NCI-H1105 treated with DMSO at 0.1 percent for 48 hours (cell line): ENCODE results near the gene ALAD.
"Not testable (repeated sequence)": the region's sequence is repeated elsewhere in the genome, so short reads cannot be mapped to it uniquely, and the experiment has no call there.

Experiments
- DNase-seq: peaks from one replicate; lab custom pipeline; 2025; lab: John Stamatoyannopoulos, UW

The ALAD gene

DNA sequence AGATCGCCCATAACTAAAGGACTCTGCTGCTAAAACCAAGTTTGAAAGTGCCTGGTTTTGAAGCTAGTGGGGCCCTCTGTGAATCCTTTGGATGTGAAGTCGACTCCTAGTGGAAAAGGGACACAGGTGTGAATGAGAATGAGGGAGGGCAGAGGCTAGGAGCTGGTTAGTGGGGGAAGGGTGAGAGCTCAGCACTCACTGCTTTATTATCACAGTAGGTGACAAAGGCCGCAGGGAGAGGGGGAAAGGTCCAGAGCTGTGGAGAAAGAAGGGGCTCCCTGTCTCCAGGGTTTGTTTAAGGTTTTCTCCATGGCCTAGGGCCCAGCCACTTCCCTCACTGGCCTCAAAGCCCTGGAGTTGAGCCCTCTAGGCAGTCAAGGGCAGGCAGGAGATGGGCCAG is 27.8 kb downstream of the ALAD start:
- DNase-seq = no peak

DNA sequence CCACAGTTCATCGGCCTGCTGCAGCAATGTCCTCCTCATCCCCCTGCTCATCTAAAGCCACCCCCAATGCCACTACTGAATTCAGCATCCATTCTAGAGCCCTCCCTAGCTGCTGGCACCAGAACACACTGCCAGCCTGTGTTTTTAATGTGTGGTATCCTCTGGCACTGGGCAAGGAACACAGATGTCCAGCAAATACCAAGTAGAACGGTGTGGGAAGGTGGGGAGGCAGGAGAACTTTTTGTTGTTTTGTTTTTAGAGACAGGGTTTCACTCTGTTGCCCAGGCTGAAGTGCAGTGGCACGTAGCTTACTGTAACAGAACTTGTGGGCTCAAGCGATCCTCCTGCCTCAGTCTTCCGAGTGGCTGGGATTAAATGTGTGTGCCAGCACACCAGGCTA is 29.0 kb downstream of the ALAD start:
- no peak for DNase-seq

DNA sequence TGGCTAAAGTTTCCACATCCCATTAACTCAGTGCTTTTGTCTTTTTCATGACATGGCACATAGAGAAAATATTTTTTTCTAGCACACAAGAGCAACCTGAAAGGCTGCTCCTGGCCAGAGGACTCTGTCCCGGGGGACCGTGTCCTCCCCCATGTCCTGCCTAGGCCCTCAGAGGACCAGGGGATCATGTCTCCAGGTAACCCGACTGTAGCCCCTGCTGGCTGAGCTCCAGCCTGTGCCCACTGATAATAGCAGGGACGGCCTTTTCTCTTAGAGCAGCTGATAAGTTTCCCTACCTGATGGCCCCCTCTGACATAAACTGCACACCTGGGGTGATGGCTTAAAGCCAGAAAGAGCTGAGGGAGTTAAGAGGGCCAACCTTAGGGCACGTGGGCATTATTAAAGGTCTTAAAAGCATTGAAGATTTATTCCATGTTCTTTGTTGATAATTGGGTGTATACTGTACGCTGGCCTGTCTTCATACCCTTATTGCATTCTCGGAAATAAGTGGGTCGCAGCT is 30.2 kb downstream of the ALAD start:
- peak; percentile 89 for DNase-seq

DNA sequence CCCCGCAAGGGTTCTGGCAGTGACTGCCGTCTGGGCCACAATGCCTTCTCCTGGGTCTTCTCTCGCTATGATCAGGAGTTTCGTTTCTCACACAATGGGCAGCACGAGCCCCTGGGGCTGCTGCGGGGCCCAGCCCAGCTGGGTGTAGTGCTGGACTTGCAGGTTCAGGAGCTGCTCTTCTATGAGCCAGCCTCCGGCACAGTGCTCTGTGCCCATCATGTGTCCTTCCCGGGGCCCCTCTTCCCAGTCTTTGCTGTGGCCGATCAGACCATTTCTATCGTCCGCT is 31.3 kb downstream of the ALAD start:
- DNase-seq = no peak

DNA sequence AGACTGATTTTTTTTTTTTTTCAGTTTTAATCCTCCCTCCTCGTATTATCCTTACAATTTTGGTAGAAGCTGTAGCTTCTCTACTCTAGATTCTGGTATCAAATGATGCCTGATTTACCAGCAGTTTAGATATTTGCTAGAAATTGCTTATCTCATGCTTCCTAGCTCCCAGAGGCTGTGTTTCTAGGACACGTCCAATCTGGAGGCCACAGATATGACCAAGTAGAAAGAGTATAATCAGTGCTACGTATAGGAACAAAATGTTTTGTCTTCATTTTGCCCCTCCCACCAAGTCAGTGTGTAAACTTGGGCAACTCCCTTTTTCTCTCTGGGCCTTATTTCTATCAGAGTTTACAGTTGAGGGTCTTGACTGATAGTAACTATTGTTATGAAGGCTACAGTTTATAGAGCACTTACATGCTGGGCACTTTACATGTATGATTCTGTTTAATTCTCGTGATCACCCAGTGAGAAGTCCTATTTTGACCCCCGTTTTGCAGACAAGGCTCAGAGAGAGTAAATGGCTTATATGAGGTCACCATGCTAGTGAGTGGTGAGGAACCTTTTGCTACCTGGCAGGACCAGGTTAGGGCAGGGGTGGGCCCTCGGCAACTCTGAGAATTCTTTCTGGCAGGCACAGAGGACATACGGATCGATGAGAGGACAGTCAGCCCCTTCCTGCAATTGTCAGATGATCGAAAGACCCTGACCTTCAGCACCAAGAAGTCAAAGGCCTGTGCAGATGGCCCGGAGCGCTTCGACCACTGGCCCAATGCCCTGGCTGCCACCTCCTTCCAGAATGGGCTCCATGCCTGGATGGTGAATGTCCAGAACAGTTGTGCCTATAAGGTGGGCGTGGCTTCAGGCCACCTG is 31.9 kb downstream of the ALAD start:
- no peak for DNase-seq

DNA sequence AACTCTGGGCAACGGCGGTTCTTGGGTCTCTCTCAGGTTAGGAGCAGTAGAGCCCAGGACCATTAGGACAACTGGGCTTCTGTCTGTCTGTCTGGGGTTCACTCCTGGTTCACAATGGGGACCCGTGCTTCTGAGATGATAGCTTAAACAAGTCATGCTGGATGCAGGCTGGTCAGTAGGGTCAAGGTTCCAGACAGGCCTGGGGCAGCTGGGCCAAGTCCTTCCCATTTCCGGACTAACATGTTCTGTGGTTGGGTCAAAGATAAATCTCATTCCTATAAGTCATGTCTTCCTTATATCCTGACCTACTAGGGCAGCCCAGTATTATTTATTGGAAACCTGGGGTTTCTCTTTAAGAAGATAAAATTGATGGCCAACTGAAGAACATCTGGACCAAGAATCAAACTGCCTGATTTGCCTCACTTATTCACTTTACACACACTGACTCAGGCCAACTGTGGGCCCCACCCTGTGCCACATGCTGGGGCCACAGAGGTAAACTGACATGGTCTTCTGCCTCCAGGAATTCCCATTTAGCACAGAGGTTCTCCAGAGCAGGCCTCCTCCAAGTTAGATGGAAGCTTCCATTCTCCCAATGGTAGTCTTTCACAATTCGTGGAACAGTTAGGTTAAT is 32.6 kb downstream of the ALAD start:
- no peak for DNase-seq

DNA sequence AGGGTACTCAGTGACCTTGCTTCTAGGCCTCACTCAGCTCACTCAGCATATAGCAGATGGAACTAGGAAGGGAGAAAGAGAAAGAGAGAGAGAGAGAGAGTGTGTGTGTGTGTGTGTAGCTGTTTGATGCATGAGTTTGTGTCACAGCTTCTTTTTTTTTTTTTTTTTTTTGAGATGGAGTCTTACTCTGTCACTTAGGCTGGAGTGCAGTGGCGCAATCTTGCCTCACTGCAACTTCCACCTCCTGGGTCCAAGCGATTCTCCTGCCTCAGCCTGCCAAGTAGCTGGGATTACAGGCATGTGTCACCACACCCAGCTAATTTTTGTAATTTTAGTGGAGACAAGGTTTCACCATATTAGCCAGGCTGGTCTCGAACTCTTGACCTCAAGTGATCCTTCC is 35.4 kb downstream of the ALAD start:
- not testable (repeated sequence) for DNase-seq

DNA sequence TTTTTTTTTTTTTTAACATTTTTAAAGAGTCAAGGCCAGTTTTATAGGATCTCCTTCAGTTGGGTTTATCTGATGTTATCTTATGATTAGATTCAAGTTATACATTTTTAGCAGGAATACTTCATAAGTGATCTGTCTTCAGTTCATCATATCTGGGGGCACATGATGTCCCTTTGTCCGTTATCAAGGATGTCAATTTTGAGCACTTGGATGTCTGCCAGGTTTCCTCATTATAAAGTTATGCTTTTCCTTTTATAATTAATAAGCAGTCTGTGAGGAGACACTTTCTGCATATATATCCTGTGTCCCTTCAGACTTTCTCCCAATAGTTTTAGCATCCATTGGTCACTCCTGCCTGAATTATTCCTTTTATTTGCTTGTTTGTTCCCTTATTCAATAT is 36.1 kb downstream of the ALAD start:
- no peak for DNase-seq

DNA sequence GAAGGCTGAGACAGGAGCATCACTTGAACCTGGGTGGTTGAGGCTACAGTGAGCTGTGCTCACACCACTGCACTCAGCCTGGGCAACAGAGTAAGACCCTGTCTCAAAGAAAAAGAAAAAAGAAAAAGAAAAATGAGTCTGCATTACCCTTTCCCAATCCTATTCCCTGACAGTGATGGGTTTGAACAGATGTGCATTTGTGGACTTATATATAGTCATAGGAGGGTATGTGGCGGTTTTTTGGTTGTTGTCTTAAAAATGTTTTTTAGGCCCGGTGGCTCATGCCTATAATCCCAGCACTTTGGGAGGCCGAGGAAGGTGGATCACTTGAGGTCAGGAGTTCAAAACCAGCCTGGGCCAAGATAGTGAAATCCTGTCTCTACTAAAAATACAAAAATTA is 37.7 kb downstream of the ALAD start:
- DNase-seq = no peak

DNA sequence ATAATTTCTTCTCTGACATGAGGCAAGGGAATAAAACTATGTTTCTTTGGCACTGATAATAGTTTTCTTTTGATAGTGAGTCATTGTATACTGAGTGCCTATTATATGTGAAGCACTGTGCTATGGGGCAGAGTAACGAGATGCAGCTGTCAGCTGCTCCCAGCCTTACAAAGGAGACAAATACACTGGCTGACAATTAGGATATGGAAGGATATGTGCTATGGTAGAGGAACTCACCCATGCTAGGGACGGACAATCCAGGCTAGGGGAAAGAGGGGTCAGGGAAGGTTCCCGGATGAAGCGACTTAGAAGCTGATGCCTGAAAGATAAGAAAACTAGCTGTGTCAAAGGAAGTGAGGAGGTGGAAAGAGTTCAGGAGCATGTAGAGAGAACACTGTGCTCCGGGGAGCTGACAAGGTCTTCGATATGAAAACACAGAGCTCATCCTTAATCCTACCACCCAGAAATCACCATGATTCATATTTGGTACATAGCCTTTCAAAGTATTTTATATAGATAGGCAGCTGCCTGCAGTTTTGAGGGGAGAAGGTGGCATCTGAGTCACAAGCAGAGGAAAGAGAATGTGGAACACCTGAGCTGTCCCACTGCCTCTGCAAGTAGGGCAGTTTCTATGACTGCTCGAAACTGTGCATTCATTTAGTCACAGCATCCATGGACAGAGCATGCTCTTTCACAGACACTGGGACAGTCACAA is 39.6 kb downstream of the ALAD start:
- DNase-seq = peak; percentile 4

DNA sequence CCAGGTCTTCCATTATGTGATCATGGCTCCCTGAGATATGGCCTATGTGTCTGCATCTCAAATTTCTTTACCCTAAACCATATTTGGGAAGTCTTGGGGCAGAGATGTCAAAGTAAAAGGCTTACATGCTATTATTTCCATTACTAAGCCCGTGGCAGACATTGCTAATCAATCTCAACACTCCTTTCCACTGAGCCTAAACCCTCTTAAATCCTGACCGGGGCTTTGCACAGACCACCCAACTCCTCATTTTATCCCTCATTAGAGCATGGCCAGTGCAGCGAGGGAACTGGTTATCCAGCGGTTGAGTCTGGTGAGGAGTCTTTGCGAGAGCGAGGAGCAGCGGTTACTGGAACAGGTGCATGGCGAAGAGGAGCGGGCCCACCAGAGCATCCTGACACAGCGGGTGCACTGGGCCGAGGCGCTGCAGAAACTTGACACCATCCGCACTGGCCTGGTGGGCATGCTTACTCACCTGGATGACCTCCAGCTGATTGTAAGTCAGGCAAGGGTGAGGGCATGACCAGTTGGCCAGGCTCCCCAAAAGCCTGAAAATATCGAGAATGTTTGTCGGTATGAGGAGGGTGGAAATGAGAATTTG is 40.7 kb downstream of the ALAD start:
- no peak for DNase-seq

DNA sequence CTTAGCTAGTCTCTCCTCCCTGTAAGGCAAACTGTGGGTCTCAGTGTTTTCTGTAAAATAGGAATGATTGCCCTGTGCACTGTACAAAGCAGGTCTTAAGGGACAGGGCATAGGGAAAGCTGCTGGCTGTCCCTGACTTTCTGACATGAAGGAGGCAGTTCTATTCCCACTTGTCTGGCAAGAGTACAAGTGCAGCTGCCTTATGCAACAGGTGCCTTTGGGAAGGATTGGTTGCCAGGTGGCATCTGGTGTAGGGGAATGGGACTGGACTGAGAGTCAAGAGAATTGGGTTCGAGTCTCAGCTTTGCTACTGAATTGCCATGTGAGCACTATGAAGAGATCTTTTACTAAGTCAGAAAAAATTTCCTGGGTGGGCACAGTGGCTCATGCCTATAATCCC is 41.7 kb downstream of the ALAD start:
- DNase-seq = no peak

DNA sequence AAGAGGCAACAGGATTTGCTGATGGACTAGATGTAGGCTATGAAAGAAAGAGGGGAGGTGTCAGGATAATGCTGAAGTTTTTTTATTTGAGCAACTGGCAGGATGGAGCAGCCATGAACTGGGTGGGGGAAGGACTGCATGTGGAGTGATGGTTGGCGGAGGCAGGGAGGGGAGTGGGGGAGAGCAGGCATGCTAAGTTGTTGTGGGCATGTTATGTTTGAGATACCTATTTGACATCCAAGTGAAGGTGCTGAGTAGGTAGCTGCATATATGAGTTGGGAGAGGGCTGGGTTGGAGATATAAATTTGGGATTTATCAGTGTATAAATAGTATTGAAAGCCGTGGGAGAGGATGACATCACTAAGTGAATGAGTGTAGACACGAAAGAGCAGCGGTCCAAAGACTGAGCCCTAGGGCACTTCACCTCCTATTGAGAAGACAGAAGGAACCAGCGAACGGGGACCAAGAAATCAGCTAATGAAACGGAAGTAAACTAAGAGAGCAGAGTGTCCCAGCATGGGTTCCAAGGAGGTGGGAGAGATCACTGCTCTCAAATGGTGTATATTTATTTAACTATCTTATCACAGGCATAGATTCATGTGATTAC is 44.3 kb downstream of the ALAD start:
- DNase-seq = no peak

DNA sequence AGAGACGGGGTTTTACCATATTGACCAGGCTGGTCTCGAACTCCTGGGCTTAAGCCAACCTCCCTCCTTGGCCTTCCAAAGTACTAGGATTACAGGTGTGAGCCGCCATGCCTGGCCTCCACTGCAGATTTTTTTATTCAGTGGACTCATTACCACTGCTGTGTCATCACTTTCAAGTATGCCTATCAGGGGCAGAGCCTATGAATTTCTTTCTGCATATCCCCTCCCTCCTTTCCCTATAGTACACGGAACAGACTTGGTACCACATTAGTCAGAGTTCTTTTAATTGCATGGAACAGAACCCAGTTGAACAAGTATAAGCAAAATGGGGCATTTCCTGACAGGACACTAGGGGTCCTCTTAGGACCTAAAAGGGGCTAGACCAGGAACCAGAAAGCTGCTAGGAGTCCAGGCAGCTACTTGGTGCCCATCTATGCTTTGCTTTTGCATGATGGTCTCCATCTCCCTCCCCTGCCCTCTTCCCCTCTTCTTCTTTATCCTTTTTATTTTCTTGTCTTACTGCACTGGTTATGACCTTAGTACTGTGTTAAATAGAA is 46.0 kb downstream of the ALAD start:
- no peak for DNase-seq

DNA sequence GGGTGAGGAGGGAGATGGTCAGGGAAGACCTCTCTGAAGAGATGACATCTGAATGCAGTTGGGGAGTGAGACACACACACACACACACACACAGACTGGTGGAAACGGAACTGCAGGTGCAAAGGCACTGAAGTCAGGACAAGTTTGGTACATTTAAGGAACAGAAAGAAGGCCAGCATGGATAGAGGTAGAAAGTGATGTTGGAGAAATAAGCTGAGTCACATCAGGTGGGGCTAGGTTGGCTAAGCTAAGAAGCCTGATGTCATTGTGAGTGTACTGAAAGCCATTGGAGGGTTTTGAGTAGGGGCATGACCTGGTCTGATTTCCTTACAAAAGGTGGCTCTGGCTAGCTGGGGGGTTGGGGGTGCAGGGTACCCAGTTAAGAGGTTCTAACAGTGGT is 48.7 kb downstream of the ALAD start:
- DNase-seq = no peak

DNA sequence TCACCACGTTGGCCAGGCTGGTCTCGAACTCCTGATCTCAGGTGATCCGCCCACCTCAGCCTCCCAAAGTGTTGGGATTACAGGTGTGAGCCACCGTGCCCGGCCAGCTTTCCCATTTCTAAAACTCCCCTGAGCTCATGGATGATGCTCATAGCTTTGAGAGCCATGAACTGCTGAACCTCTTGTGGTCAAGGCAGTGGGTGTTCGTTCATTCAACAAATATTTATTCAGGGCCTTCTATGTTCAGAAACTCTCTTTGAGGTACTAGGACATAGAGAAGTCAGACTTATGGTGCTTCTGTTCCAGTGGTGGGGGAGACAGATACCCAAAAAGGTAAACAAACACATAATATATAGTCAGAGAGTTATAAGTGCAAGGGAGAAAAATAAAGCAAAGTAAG is 49.1 kb downstream of the ALAD start:
- DNase-seq = no peak

DNA sequence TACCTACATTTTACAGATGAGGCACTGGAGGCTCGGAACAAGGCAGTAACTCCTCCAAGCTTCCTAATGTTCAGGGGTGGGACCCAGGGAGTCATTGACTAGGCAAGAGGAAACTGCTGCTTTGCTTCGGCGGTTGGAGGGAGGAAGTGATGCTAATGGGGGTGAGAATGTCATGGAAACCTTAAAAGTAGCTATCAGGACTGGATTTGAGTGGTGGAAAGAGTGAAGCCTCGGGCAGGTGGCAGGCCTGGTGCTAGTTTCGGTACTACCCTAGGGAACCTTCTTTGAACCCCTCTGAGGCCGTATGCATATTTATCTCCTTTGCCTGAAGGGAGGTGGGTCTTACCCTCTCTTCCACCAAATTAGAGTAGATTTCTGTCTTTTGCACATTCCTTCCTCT is 50.1 kb downstream of the ALAD start:
- DNase-seq = no peak

DNA sequence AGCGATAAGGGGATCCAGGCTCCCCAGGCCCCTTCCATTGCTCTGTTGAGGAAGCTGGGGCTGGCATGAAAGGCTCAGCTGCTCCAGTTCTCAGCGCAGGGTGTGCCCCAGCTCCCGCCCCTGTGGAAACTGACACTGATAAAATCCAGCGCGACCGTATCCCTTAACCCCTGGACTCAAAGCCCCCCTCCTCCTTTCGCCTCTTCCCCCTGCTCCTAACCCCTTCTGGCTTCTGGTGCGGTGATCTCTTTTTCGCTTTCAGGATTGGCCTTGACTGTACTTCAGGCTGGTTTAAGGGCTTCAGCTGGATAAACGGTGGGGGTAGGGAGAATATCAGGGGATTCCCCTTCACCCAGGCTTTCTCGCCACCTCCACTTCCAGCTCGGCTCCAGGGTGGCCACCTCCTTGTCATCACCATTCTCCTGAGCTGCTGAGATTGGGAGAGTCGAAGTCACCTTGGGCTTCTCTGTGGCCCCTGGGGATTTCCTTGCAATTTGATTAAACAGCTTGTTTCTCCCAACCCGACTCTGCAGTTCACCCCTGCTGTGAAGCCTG is 50.9 kb downstream of the ALAD start:
- no peak for DNase-seq

DNA sequence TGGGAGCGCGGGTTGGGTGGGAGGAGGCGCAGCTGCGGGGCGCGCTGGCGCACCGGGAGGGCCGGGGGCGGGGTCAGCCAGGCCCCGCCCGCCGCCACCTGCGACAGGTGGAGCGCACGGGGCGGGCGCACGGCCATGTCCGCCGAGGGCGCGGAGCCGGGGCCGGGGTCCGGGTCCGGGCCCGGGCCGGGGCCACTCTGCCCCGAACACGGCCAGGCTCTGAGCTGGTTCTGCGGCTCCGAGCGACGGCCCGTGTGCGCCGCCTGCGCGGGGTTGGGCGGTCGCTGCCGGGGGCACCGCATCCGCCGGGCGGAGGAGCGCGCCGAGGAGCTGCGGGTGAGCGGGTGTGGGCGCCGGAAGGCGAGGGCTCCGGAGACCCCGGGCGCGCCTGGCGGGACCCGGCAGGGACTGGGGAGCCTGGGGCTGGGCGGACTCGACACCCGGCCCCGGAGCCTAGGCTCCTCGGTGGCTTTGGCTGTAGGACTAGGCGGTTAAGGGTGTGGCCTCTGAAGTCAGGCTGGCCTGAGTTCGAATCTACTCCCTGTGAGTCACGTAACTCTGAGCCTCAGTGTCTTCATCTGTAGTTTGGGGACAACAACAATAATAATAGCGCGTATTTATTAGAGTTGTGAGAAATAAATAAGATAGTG is 51.5 kb downstream of the ALAD start, which contains the start of gene BSPRY:
Gene BSPRY, plus strand, starts transcription at position 97 of the 650 bp plus-strand sequence. Its CDS starts 39 bp downstream, at position 136.
- DNase-seq = peak; percentile 22

DNA sequence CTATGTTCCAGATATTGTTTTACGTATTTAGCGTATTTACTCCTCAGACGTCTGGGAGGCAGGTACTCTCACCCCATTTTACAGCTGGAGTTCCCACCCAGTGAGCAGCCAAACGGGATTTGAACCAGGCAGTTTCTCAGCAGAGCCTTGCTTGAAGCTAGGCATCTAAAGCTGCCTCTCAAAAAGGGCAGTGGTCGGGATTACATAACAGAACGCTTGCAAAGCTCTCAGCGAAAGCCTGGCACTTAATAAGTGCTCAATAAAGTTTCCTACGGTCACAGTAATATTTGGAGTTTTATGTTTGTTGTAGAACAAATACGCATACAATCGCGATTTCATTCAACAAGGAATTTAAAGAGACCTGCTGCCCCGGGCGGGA is 52.0 kb downstream of the ALAD start:
- DNase-seq = no peak

DNA sequence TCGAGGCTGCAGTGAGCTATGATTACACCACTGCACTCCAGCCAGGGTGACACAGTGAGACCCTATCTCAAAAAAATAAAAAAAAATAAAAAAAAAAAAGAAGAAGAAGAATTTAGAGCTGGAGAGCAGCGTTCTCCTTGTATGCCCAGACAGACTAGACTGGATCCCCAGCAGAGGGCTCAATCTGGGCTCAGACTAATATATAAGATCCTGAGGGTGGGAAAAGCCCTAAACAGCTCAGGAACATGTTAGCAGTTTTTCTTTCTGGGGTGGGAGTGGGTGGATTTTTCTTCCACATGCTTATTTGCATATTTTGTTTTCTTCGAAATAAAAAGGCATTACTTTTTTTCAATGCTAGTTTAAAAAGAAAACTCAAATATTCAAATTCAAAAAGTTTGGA is 52.6 kb downstream of the ALAD start:
- no peak for DNase-seq
